DND-41 (cell line): ENCODE data around the gene XYLT1.

Source experiments
- ATAC-seq: fragments of 200-7000 bp; cut with Tn5 transposase; 3 replicates; pipeline ENCODE4 v1.9.1; 2021; ENCODE audit warnings: low read depth; ENCODE audit not compliant: insufficient read depth
- DNase-seq: peaks from one replicate; pipeline ENCODE4 v3.0.0-alpha.2; 2020
- H2AFZ ChIP-seq: 2 replicates; pipeline ENCODE4 v1.6.0; 2012; ENCODE audit warnings: low read depth, low read length
- H3K27ac ChIP-seq: 2 replicates; pipeline ENCODE4 v1.5.1; 2012; ENCODE audit warnings: low read length, inconsistent platforms
- H3K27me3 ChIP-seq: fragments of 200-600 bp; sonication (generic); 2 replicates; pipeline ENCODE4 v1.6.0; 2012; ENCODE audit warnings: low read length, mild to moderate bottlenecking, inconsistent platforms; ENCODE audit not compliant: insufficient read depth, poor library complexity
- H3K36me3 ChIP-seq: 2 replicates; pipeline ENCODE4 v1.5.1; 2012; ENCODE audit warnings: low read length, inconsistent platforms; ENCODE audit not compliant: insufficient read depth
- H3K4me1 ChIP-seq: 2 replicates; pipeline ENCODE4 v1.5.1; 2012; ENCODE audit warnings: mild to moderate bottlenecking, low read length; ENCODE audit not compliant: insufficient read depth
- H3K4me2 ChIP-seq: 2 replicates; pipeline ENCODE4 v1.6.0; 2012; ENCODE audit warnings: mild to moderate bottlenecking, moderate library complexity, low read length, inconsistent platforms; ENCODE audit not compliant: insufficient read depth
- H3K4me3 ChIP-seq, 2 experiments: fragments of 200-600 bp in 1 of 2; shearing (Covaris generic) in 1 of 2; 2 replicates each; pipeline ENCODE4 v1.5.1; 2012 to 2016; ENCODE audit warnings: inconsistent platforms in 2 of 2, low read length in 2 of 2, mild to moderate bottlenecking in 2 of 2, low read depth in 1 of 2, moderate library complexity in 1 of 2
- H3K79me2 ChIP-seq: 2 replicates; pipeline ENCODE4 v1.6.0; 2012; ENCODE audit warnings: low read length, inconsistent platforms; ENCODE audit not compliant: insufficient read depth
- H3K9ac ChIP-seq: 2 replicates; pipeline ENCODE4 v1.6.0; 2012; ENCODE audit warnings: low read depth, mild to moderate bottlenecking, inconsistent platforms, low read length, moderate library complexity
- H3K9me3 ChIP-seq: 2 replicates; pipeline ENCODE4 v1.5.1; 2012; ENCODE audit warnings: low read length, moderate library complexity, mild to moderate bottlenecking, inconsistent platforms; ENCODE audit not compliant: insufficient read depth, severe bottlenecking
- H4K20me1 ChIP-seq: 2 replicates; pipeline ENCODE4 v1.6.0; 2012; ENCODE audit warnings: low read length; ENCODE audit not compliant: insufficient read depth
- EZH2 ChIP-seq: IDR thresholded peaks from 3 replicates; pipeline ENCODE4 v1.6.1; 2012; ENCODE audit warnings: borderline replicate concordance, low read depth, mild to moderate bottlenecking, moderate library complexity, low read length, inconsistent platforms; ENCODE audit not compliant: severe bottlenecking
- TF ChIP-seq, protein P1 (sequence below): IDR thresholded peaks from 2 replicates; pipeline ENCODE4 v1.5.1; 2012; ENCODE audit warnings: borderline replicate concordance, low read length, moderate library complexity, mild to moderate bottlenecking; ENCODE audit not compliant: poor library complexity, severe bottlenecking; ENCODE audit errors: extremely low read depth

XYLT1 gene

GRCh38 chr16:17276010-17276530 is 194.7 kb downstream of the XYLT1 start:
- Histone ChIP-seq H3K4me3 (no peak overlapping the region), H3K4me2 (no peak overlapping the region), H3K36me3 (no peaks in the 10 kb centered on the region), H3K79me2 (no peaks in the 10 kb centered on the region), H3K27ac (no peak overlapping the region), H3K9me3 (no peaks in the 10 kb centered on the region), H2AFZ (no peak overlapping the region), H3K9ac (no peak overlapping the region), H3K4me1 (no peaks in the 10 kb centered on the region), H4K20me1 (no peaks in the 10 kb centered on the region), H3K27me3 (no peaks in the 10 kb centered on the region)
- TF ChIP-seq EZH2 = no peak
- TF ChIP-seq, protein P1, sequence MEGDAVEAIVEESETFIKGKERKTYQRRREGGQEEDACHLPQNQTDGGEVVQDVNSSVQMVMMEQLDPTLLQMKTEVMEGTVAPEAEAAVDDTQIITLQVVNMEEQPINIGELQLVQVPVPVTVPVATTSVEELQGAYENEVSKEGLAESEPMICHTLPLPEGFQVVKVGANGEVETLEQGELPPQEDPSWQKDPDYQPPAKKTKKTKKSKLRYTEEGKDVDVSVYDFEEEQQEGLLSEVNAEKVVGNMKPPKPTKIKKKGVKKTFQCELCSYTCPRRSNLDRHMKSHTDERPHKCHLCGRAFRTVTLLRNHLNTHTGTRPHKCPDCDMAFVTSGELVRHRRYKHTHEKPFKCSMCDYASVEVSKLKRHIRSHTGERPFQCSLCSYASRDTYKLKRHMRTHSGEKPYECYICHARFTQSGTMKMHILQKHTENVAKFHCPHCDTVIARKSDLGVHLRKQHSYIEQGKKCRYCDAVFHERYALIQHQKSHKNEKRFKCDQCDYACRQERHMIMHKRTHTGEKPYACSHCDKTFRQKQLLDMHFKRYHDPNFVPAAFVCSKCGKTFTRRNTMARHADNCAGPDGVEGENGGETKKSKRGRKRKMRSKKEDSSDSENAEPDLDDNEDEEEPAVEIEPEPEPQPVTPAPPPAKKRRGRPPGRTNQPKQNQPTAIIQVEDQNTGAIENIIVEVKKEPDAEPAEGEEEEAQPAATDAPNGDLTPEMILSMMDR = no peak
- ATAC-seq (no peak), DNase-seq (no peak)

DNA sequence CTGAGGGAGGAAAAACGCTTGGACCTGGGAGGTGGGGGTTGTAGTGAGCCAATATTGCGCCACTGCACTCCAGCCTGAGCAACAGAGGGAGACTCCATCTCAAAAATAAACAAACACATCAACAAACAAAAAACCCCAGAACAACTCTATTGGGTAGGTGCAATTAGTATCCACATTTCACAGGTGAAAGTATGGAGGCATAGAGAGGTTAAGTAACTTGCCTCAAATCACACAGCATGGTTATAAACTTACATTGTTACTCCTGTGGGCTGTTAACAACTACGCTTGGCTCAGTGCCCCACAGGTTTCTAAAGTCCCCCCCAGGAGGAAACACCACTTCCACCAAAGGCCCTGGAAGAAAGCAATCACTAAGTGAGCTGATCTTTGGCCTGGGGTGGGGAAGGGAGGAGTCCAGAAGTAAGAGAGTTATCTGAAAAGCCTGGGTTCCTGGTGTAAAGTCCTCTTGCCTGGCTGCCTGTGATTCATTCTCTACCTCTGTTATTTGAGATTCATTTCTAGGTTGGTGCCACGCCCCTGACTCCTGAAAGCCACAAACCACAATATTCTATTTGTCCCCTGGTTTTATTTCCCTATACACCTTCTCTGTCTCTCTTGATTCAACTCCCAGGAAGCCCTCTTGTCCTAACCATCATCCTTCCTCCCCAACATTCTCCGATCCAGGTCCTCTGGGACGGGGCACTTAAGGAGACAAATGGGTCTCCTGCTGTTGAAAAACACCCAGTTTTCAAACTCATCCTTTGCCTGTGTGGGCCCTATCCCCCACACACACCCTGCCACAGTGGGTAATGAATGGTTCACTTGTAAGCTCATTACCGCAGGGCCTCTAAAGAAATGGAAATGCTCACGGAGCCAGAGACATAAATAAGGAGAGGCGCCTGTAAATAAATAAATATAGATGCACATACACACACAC is 195.4 kb downstream of the XYLT1 start:
- Histone ChIP-seq H3K27ac (no peak overlapping the region), H3K4me3 (no peak overlapping the region), H3K9me3 (no peaks in the 10 kb centered on the region), H3K27me3 (no peaks in the 10 kb centered on the region), H2AFZ (no peak overlapping the region), H3K9ac (no peak overlapping the region), H3K36me3 (no peaks in the 10 kb centered on the region), H3K79me2 (no peaks in the 10 kb centered on the region), H3K4me1 (no peaks in the 10 kb centered on the region), H3K4me2 (no peak overlapping the region), H4K20me1 (no peaks in the 10 kb centered on the region)
- TF ChIP-seq, protein P1 = no peak
- no peak for TF ChIP-seq EZH2
- ATAC-seq (no peak), DNase-seq (no peak)

DNA sequence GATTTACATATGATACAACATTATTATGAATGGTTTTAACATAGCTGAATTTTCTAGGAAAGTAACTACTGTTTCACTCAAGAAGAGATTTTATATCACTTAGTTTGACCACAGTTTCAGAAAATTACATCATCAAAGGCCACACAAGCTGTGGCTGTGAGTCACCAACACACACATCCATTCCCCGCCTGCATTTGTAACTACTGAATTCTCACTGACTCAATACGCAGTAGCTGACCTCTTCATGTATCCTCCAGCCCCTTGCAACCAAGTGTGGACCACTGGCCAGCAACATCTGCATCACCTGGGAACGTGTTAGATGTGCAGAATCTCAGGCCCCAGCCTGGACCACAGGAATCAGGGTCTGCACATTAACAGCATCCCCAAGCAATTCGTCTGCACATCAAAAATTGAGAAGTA is 197.6 kb downstream of the XYLT1 start:
- H4K20me1 ChIP-seq = no peaks in the 10 kb centered on the region
- no peak for ATAC-seq
- no peak overlapping the region for H2AFZ ChIP-seq
- no peaks in the 10 kb centered on the region for H3K36me3 ChIP-seq
- H3K4me1 ChIP-seq = no peaks in the 10 kb centered on the region
- TF ChIP-seq, protein P1 = no peak
- no peak overlapping the region for H3K4me3 ChIP-seq
- no peaks in the 10 kb centered on the region for H3K79me2 ChIP-seq
- no peaks in the 10 kb centered on the region for H3K27me3 ChIP-seq
- H3K9me3 ChIP-seq = no peaks in the 10 kb centered on the region
- H3K9ac ChIP-seq = no peak overlapping the region
- no peak overlapping the region for H3K27ac ChIP-seq
- no peak overlapping the region for H3K4me2 ChIP-seq
- DNase-seq = no peak
